HL-60 (cell line): ENCODE data around the gene INTS6L.

ENCODE experiments used
- GABPA ChIP-seq: IDR thresholded peaks from 2 replicates; pipeline ENCODE4 v1.6.1; 2012; ENCODE audit warnings: low read depth
- POLR2AphosphoS5 ChIP-seq: IDR thresholded peaks from 2 replicates; pipeline ENCODE4 v1.6.1; 2012; ENCODE audit warnings: low read depth
- SPI1 ChIP-seq: IDR thresholded peaks from 2 replicates; pipeline ENCODE4 v1.6.1; 2012; ENCODE audit warnings: low read depth, mild to moderate bottlenecking, borderline replicate concordance
- TF ChIP-seq, protein P1 (sequence below): IDR thresholded peaks from one replicate; pipeline ENCODE4 v1.5.1; 2011; ENCODE audit warnings: low read length, control low read depth, inconsistent platforms; ENCODE audit not compliant: insufficient read depth
- TF ChIP-seq, protein P2 (sequence below): IDR thresholded peaks from 2 replicates; pipeline ENCODE4 v1.6.1; 2012; ENCODE audit warnings: low read depth; ENCODE audit not compliant: insufficient replicate concordance

- TF ChIP-seq, protein P1, sequence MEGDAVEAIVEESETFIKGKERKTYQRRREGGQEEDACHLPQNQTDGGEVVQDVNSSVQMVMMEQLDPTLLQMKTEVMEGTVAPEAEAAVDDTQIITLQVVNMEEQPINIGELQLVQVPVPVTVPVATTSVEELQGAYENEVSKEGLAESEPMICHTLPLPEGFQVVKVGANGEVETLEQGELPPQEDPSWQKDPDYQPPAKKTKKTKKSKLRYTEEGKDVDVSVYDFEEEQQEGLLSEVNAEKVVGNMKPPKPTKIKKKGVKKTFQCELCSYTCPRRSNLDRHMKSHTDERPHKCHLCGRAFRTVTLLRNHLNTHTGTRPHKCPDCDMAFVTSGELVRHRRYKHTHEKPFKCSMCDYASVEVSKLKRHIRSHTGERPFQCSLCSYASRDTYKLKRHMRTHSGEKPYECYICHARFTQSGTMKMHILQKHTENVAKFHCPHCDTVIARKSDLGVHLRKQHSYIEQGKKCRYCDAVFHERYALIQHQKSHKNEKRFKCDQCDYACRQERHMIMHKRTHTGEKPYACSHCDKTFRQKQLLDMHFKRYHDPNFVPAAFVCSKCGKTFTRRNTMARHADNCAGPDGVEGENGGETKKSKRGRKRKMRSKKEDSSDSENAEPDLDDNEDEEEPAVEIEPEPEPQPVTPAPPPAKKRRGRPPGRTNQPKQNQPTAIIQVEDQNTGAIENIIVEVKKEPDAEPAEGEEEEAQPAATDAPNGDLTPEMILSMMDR = no peak
- TF ChIP-seq SPI1 (no peak), POLR2AphosphoS5 (no peak), GABPA (no peak)
- TF ChIP-seq, protein P2, sequence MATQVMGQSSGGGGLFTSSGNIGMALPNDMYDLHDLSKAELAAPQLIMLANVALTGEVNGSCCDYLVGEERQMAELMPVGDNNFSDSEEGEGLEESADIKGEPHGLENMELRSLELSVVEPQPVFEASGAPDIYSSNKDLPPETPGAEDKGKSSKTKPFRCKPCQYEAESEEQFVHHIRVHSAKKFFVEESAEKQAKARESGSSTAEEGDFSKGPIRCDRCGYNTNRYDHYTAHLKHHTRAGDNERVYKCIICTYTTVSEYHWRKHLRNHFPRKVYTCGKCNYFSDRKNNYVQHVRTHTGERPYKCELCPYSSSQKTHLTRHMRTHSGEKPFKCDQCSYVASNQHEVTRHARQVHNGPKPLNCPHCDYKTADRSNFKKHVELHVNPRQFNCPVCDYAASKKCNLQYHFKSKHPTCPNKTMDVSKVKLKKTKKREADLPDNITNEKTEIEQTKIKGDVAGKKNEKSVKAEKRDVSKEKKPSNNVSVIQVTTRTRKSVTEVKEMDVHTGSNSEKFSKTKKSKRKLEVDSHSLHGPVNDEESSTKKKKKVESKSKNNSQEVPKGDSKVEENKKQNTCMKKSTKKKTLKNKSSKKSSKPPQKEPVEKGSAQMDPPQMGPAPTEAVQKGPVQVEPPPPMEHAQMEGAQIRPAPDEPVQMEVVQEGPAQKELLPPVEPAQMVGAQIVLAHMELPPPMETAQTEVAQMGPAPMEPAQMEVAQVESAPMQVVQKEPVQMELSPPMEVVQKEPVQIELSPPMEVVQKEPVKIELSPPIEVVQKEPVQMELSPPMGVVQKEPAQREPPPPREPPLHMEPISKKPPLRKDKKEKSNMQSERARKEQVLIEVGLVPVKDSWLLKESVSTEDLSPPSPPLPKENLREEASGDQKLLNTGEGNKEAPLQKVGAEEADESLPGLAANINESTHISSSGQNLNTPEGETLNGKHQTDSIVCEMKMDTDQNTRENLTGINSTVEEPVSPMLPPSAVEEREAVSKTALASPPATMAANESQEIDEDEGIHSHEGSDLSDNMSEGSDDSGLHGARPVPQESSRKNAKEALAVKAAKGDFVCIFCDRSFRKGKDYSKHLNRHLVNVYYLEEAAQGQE = no peak
Observed at GRCh38 chrX:135531813-135532212, 11.4 kb downstream of the INTS6L start.
